ENCODE measurements around the gene RPTOR. TPM values are rescaled to one million over a fixed set of nuclear protein-coding genes. Genes with fewer than 3 reads are reported as not detected.

The RPTOR gene
- total and polyA plus RNA-seq, 2 experiments from 2014 or later: 13.2 to 37.9 TPM

GRCh38 chr17:80517641-80518040 lies 27.0 kb upstream of the RPTOR start:
- no peaks in the 10 kb centered on the region for H3K4me1 ChIP-seq (ENCODE audit: low read depth)
- H3K27ac ChIP-seq: no peak overlapping the region
- DNase-seq (ENCODE audit: low read depth in 1 of 2, low spot score in 1 of 2): no peak
- H3K27me3 ChIP-seq: peaks cover 34% of the 10 kb centered on the region
- no peaks in the 10 kb centered on the region for H3K36me3 ChIP-seq
- TF ChIP-seq CTCF (IDR thresholded peaks at IDR 0.05; ENCODE audit: low read depth, low read length): no peak
- no peak overlapping the region for H3K4me3 ChIP-seq
- no peaks in the 10 kb centered on the region for H3K9me3 ChIP-seq (ENCODE audit: low read depth)

GRCh38 chr17:80518392-80518791 lies 26.2 kb upstream of the RPTOR start:
- TF ChIP-seq CTCF (IDR thresholded peaks at IDR 0.05; ENCODE audit: low read depth, low read length): no peak
- no peaks in the 10 kb centered on the region for H3K4me1 ChIP-seq (ENCODE audit: low read depth)
- peaks cover 26% of the 10 kb centered on the region for H3K27me3 ChIP-seq
- H3K4me3 ChIP-seq: no peak overlapping the region
- H3K9me3 ChIP-seq (ENCODE audit: low read depth): no peaks in the 10 kb centered on the region
- no peaks in the 10 kb centered on the region for H3K36me3 ChIP-seq
- DNase-seq (ENCODE audit: low read depth in 1 of 2, low spot score in 1 of 2): no peak
- no peak overlapping the region for H3K27ac ChIP-seq

GRCh38 chr17:80519091-80519781 lies 25.4 kb upstream of the RPTOR start:
- H3K9me3 ChIP-seq (ENCODE audit: low read depth): no peaks in the 10 kb centered on the region
- no peak for DNase-seq (ENCODE audit: low read depth in 1 of 2, low spot score in 1 of 2)
- no peak overlapping the region for H3K4me3 ChIP-seq
- no peaks in the 10 kb centered on the region for H3K4me1 ChIP-seq (ENCODE audit: low read depth)
- TF ChIP-seq CTCF (IDR thresholded peaks at IDR 0.05; ENCODE audit: low read depth, low read length): no peak
- peaks cover 20% of the 10 kb centered on the region for H3K27me3 ChIP-seq
- no peaks in the 10 kb centered on the region for H3K36me3 ChIP-seq
- H3K27ac ChIP-seq: no peak overlapping the region

GRCh38 chr17:80520810-80521455 lies 23.7 kb upstream of the RPTOR start:
- H3K9me3 ChIP-seq (ENCODE audit: low read depth): no peaks in the 10 kb centered on the region
- H3K4me1 ChIP-seq (ENCODE audit: low read depth): no peaks in the 10 kb centered on the region
- no peak for DNase-seq (ENCODE audit: low read depth in 1 of 2, low spot score in 1 of 2)
- H3K36me3 ChIP-seq: no peaks in the 10 kb centered on the region
- peaks cover 20% of the 10 kb centered on the region for H3K27me3 ChIP-seq
- TF ChIP-seq CTCF (IDR thresholded peaks at IDR 0.05; ENCODE audit: low read depth, low read length): no peak
- H3K4me3 ChIP-seq: no peak overlapping the region
- H3K27ac ChIP-seq: no peak overlapping the region

- no peak for DNase-seq (ENCODE audit: low read depth in 1 of 2, low spot score in 1 of 2)
- Histone ChIP-seq H3K4me3 (no peak overlapping the region), H3K4me1 (ENCODE audit: low read depth) (no peaks in the 10 kb centered on the region), H3K9me3 (ENCODE audit: low read depth) (no peaks in the 10 kb centered on the region), H3K27me3 (peaks cover 5% of the 10 kb centered on the region), H3K36me3 (no peaks in the 10 kb centered on the region), H3K27ac (no peak overlapping the region)
- TF ChIP-seq CTCF (IDR thresholded peaks at IDR 0.05; ENCODE audit: low read depth, low read length): no peak
Observed at GRCh38 chr17:80523054-80523744, 21.4 kb upstream of the RPTOR start.

Data from cardiac muscle cell (in vitro differentiated cells and primary cell).